HepG2 (cell line): ENCODE measurements around the gene GGPS1. TPM values are rescaled to one million over a fixed set of nuclear protein-coding genes. Genes with fewer than 3 reads are reported as not detected.

Experiments
- ATF5 ChIP-seq: sonication (generic); formaldehyde crosslinking; IDR thresholded peaks from 2 replicates; pipeline ENCODE4 v1.4.0; 2020; ENCODE audit warnings: mild to moderate bottlenecking, low read depth, missing genetic modification reagents
- CENPBD1 ChIP-seq: sonication (generic); formaldehyde crosslinking; IDR thresholded peaks from 2 replicates; pipeline ENCODE4 v1.8.0; 2022; ENCODE audit warnings: missing genetic modification reagents, low read depth, mild to moderate bottlenecking, borderline replicate concordance
- EZH2 ChIP-seq: conservative IDR thresholded peaks from 2 replicates; pipeline ENCODE4 v1.6.1; 2012; ENCODE audit warnings: mild to moderate bottlenecking, low read depth, low read length, moderate library complexity
- MBNL3 ChIP-seq: fragments of 250-450 bp; sonication (Bioruptor Pico); conservative IDR thresholded peaks from 2 replicates; pipeline ENCODE4 v1.8.0; 2022; ENCODE audit warnings: mild to moderate bottlenecking, inconsistent platforms
- NFATC3 ChIP-seq: sonication (generic); formaldehyde crosslinking; IDR thresholded peaks from 2 replicates; pipeline ENCODE4 v1.5.1; 2020; ENCODE audit warnings: mild to moderate bottlenecking, missing genetic modification reagents
- NRL ChIP-seq: sonication (generic); formaldehyde crosslinking; IDR thresholded peaks from 2 replicates; pipeline ENCODE4 v1.5.0; 2020; ENCODE audit warnings: missing genetic modification reagents, mild to moderate bottlenecking, moderate library complexity, borderline replicate concordance
- PLRG1 ChIP-seq: fragments of 450-650 bp; conservative IDR thresholded peaks from 2 replicates; pipeline ENCODE4 v1.6.1; 2016
- RBM39 ChIP-seq: fragments of 200-400 bp; formaldehyde crosslinking; IDR thresholded peaks from one replicate; pipeline ENCODE4 v1.6.1; 2018; ENCODE audit warnings: antibody characterized with exemption, mild to moderate bottlenecking, low read depth, low read length; ENCODE audit not compliant: poor library complexity, severe bottlenecking
- SAP130 ChIP-seq: IDR thresholded peaks from 2 replicates; pipeline ENCODE4 v1.6.1; 2016; ENCODE audit warnings: low read depth
- SIX1 ChIP-seq: sonication (generic); formaldehyde crosslinking; IDR thresholded peaks from 2 replicates; pipeline ENCODE4 v1.4.0; 2020; ENCODE audit warnings: missing genetic modification reagents, borderline replicate concordance
- ZBTB38 ChIP-seq: sonication (generic); formaldehyde crosslinking; IDR thresholded peaks from 2 replicates; pipeline ENCODE4 v1.5.1; 2020; ENCODE audit warnings: mild to moderate bottlenecking, missing genetic modification reagents
- ZFY ChIP-seq: sonication (generic); formaldehyde crosslinking; IDR thresholded peaks from 2 replicates; pipeline ENCODE4 v1.4.0; 2020; ENCODE audit warnings: missing genetic modification reagents
- ZNF12 ChIP-seq: sonication (generic); formaldehyde crosslinking; IDR thresholded peaks from 2 replicates; pipeline ENCODE4 v1.5.0; 2020; ENCODE audit warnings: missing genetic modification reagents
- ZNF232 ChIP-seq: sonication (generic); formaldehyde crosslinking; IDR thresholded peaks from 2 replicates; pipeline ENCODE4 v1.4.0; 2020; ENCODE audit warnings: missing genetic modification reagents, borderline replicate concordance
- ZNF234 ChIP-seq: sonication (generic); formaldehyde crosslinking; conservative IDR thresholded peaks from 2 replicates; pipeline ENCODE4 v1.5.1; 2020; ENCODE audit warnings: mild to moderate bottlenecking, missing genetic modification reagents
- ZSCAN5A ChIP-seq: sonication (generic); formaldehyde crosslinking; IDR thresholded peaks from 2 replicates; pipeline ENCODE4 v1.8.0; 2022; ENCODE audit warnings: mild to moderate bottlenecking, missing genetic modification reagents, borderline replicate concordance
- polyA plus RNA-seq, 8 experiments: library from polyadenylated mRNA; depleted of rRNA in 3 of 8; stranded (reverse) in 7 of 8; unstranded in 1 of 8; fragments of >200 nt; fragmentation: Illumina TruSeq in 4 of 8; extraction: Trizol in 4 of 8; gene quantifications; 2 replicates each; pipeline versions ENCODE4 v1.2.1 to v1.2.3, GENCODE V29; 2011 to 2016; ENCODE audit warnings: low read depth in 4 of 8, missing spikeins in 1 of 8, mixed read lengths in 1 of 8; ENCODE audit not compliant: insufficient read depth in 1 of 8
- total RNA-seq, 5 experiments: library from RNA; depleted of rRNA; stranded (reverse); fragments of >200 nt; fragmentation: Illumina TruSeq; extraction: Trizol; gene quantifications; 2 replicates each; pipeline ENCODE4 v1.2.3, GENCODE V29; 2016; ENCODE audit warnings: low read depth in 1 of 5
- TF ChIP-seq, protein P1 (sequence below), 2 experiments: sonication (generic) in 1 of 2; formaldehyde crosslinking in 1 of 2; IDR thresholded peaks; 2 replicates each; pipeline versions ENCODE4 v1.4.0 to v1.6.1; 2018 to 2020; ENCODE audit warnings: missing genetic modification reagents in 2 of 2, borderline replicate concordance in 1 of 2, low read depth in 1 of 2, mild to moderate bottlenecking in 1 of 2, missing biosample characterization in 1 of 2
- TF ChIP-seq, protein P2 (sequence below): sonication (generic); formaldehyde crosslinking; IDR thresholded peaks from 2 replicates; pipeline ENCODE4 v1.8.1; 2023; ENCODE audit warnings: mild to moderate bottlenecking, inconsistent platforms, moderate library complexity, missing genetic modification reagents, borderline replicate concordance
- TF ChIP-seq, protein P3 (sequence below): sonication (generic); formaldehyde crosslinking; IDR thresholded peaks from 2 replicates; pipeline ENCODE4 v1.9.0; 2022; ENCODE audit warnings: missing genetic modification reagents, mild to moderate bottlenecking, borderline replicate concordance

GGPS1 gene
- total and polyA plus RNA-seq, 2 of the 13 experiments (the other 11 are each of a cell fraction or from before 2014, with no cell fraction given), result 28.8 to 42.6 TPM

GRCh38 chr1:235326719-235327558 is 1.4 kb upstream of the GGPS1 start (continued):
- TF ChIP-seq ZSCAN5A (CRISPR knock-in tag) (no peak), RBM39 (peak; percentile 10), ZNF234 (0 out of 2 replicates have a peak, but pooled peaks have one; percentile 22), PLRG1 (no peak), EZH2 (no peak), ATF5 (CRISPR knock-in tag) (no peak), ZFY (CRISPR knock-in tag) (peak; percentile 57), SAP130 (CRISPR knock-in tag) (peak; percentile 41; the same call in 1 of the 2 replicates), CENPBD1 (CRISPR knock-in tag) (no peak), NRL (CRISPR knock-in tag) (no peak), MBNL3 (CRISPR knock-in tag) (no peak), NFATC3 (no peak), ZNF12 (CRISPR knock-in tag) (no peak), ZNF232 (CRISPR knock-in tag) (no peak), ZBTB38 (CRISPR knock-in tag) (peak; percentile 15; the same call in 1 of the 2 replicates), SIX1 (no peak)
- TF ChIP-seq, protein P1, sequence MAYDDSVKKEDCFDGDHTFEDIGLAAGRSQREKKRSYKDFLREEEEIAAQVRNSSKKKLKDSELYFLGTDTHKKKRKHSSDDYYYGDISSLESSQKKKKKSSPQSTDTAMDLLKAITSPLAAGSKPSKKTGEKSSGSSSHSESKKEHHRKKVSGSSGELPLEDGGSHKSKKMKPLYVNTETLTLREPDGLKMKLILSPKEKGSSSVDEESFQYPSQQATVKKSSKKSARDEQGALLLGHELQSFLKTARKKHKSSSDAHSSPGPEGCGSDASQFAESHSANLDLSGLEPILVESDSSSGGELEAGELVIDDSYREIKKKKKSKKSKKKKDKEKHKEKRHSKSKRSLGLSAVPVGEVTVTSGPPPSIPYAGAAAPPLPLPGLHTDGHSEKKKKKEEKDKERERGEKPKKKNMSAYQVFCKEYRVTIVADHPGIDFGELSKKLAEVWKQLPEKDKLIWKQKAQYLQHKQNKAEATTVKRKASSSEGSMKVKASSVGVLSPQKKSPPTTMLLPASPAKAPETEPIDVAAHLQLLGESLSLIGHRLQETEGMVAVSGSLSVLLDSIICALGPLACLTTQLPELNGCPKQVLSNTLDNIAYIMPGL (CRISPR knock-in tag; IDR thresholded peaks at IDR 0.05; ENCODE audit: borderline replicate concordance in 1 of 2, low read depth in 1 of 2), result 0 out of 4 replicates have a peak, but pooled peaks of 1 of the 2 experiments have one; percentile 18
- TF ChIP-seq, protein P2, sequence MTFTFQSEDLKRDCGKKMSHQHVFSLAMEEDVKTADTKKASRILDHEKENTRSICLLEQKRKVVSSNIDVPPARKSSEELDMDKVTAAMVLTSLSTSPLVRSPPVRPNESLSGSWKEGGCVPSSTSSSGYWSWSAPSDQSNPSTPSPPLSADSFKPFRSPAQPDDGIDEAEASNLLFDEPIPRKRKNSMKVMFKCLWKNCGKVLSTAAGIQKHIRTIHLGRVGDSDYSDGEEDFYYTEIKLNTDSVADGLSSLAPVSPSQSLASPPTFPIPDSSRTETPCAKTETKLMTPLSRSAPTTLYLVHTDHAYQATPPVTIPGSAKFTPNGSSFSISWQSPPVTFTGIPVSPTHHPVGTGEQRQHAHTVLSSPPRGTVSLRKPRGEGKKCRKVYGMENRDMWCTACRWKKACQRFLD (CRISPR knock-in tag), result no peak
- TF ChIP-seq, protein P3, sequence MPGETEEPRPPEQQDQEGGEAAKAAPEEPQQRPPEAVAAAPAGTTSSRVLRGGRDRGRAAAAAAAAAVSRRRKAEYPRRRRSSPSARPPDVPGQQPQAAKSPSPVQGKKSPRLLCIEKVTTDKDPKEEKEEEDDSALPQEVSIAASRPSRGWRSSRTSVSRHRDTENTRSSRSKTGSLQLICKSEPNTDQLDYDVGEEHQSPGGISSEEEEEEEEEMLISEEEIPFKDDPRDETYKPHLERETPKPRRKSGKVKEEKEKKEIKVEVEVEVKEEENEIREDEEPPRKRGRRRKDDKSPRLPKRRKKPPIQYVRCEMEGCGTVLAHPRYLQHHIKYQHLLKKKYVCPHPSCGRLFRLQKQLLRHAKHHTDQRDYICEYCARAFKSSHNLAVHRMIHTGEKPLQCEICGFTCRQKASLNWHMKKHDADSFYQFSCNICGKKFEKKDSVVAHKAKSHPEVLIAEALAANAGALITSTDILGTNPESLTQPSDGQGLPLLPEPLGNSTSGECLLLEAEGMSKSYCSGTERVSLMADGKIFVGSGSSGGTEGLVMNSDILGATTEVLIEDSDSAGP (CRISPR knock-in tag), result peak; percentile 26; the same call in 1 of the 2 replicates
